Measurements from ENCODE around the gene TADA2B. TPM values are rescaled to one million over a fixed set of nuclear protein-coding genes. Genes with fewer than 3 reads are reported as not detected.

The TADA2B gene
- polyA plus RNA-seq, 2 of the 4 experiments (the other 2 are of a cell fraction), result 6.7 to 10.8 TPM

DNA sequence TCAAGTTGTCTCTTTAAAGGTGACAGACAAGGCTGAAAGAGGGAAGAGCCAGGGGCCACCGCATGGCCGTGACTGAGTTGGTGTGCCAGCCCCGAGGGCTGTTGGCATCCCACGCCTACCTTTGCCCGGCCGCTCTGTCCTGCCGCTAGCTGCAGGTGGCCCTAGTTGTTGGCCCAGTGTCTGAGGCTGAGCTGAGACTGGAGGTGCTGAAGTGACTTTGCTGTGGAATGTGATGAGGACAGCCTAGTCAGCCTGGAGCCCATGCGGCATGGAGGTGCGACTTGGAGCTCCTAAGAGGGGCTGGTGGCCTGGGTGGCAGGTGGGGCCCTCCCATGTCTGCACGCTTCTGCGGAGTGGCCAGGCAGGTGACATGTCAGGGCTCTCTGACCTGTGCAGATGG, 6.6 kb downstream of the TADA2B start:
- no peak for FAIRE-seq
- 95% methylated on average over 7 of the region's 11 CpGs for WGBS (ENCODE audit: missing lambda C conversion rate)

DNA sequence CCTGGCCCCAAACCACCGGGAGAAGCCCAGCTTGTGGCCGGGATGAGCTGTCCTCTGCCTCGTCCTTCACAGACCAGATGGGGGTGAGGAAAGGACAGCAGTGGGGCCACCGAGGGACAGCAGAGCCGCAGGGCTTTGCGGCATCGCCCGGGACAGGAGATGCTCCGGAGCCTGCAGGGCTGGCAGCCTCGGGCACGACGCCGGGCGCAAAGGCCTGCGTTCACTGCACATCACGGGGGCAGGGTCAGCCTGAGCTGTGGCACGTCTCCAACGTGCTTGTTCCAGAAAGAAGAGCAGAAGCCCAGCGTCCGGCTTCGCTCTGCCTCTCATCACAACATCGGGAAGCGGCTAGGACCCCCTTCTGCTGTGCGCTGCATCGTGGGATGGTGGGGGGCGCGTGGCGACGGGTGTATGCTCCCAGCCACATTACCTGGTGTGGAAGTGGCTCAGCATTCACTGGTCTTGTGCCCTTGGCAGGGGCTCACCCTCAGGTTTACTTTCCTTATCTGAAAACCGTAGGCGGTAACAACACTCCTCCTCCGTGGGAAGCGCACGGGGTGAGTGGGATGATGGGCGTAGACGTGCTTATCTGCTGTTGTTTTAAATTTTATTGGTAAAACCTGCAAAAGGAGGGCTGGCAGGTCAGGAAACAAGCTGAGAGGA, 7.4 kb downstream of the TADA2B start:
- 94% methylated on average over 26 of the region's 36 CpGs for WGBS (ENCODE audit: missing lambda C conversion rate)
- POLR2A ChIA-PET, result interaction anchor here (1.0 kb wide), 1 partner anchor 17 kb away, joined by 6 read pairs; the partner anchor contains the start of gene GRPEL1
- ATAC-seq (no peak), DNase-seq (ENCODE audit: low read depth in 1 of 2, low spot score in 1 of 2) (no peak), FAIRE-seq (no peak)
- Histone ChIP-seq H3K9me3 (no peaks in the 10 kb centered on the region), H3K4me2 (no peak overlapping the region), H3K4me3 (no peak overlapping the region), H3K4me1 (no peaks in the 10 kb centered on the region), H3K27ac (no peak overlapping the region)
- TF ChIP-seq HEYL (CRISPR knock-in tag; IDR thresholded peaks at IDR 0.05), result no peak
- TF ChIP-seq FOSB (CRISPR knock-in tag; IDR thresholded peaks at IDR 0.05), result no peak
- TF ChIP-seq CEBPB (IDR thresholded peaks at IDR 0.05), result no peak
- TF ChIP-seq PHF8 (IDR thresholded peaks at IDR 0.05; ENCODE audit: borderline replicate concordance, low read depth), result no peak
- no peak for TF ChIP-seq EHMT2 (IDR thresholded peaks at IDR 0.05; ENCODE audit: low read depth)
- TF ChIP-seq MYC (IDR thresholded peaks at IDR 0.05; ENCODE audit: borderline replicate concordance, low read length), result no peak
- no peak for TF ChIP-seq JUNB (IDR thresholded peaks at IDR 0.05)
- TF ChIP-seq MAZ (IDR thresholded peaks at IDR 0.05; ENCODE audit: borderline replicate concordance, low read depth, low read length), result no peak
- TF ChIP-seq ZFP36 (IDR thresholded peaks at IDR 0.05; ENCODE audit: borderline replicate concordance, partially characterized antibody), result no peak
- no peak for TF ChIP-seq GATA3 (IDR thresholded peaks at IDR 0.05; ENCODE audit: borderline replicate concordance)
- no peak for TF ChIP-seq KDM5A (IDR thresholded peaks at IDR 0.05)
- TF ChIP-seq, protein P1, sequence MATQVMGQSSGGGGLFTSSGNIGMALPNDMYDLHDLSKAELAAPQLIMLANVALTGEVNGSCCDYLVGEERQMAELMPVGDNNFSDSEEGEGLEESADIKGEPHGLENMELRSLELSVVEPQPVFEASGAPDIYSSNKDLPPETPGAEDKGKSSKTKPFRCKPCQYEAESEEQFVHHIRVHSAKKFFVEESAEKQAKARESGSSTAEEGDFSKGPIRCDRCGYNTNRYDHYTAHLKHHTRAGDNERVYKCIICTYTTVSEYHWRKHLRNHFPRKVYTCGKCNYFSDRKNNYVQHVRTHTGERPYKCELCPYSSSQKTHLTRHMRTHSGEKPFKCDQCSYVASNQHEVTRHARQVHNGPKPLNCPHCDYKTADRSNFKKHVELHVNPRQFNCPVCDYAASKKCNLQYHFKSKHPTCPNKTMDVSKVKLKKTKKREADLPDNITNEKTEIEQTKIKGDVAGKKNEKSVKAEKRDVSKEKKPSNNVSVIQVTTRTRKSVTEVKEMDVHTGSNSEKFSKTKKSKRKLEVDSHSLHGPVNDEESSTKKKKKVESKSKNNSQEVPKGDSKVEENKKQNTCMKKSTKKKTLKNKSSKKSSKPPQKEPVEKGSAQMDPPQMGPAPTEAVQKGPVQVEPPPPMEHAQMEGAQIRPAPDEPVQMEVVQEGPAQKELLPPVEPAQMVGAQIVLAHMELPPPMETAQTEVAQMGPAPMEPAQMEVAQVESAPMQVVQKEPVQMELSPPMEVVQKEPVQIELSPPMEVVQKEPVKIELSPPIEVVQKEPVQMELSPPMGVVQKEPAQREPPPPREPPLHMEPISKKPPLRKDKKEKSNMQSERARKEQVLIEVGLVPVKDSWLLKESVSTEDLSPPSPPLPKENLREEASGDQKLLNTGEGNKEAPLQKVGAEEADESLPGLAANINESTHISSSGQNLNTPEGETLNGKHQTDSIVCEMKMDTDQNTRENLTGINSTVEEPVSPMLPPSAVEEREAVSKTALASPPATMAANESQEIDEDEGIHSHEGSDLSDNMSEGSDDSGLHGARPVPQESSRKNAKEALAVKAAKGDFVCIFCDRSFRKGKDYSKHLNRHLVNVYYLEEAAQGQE (IDR thresholded peaks at IDR 0.05), result no peak
- CTCF ChIA-PET, result interaction anchor here (1.0 to 2.0 kb wide), 3 partner anchors 7 to 20 kb away, joined by 3 to 9 read pairs (median 4); partner anchors contain the start of gene TADA2B

More for the DNA sequence above, 6.6 kb downstream of the TADA2B start:
- Histone ChIP-seq H3K4me2 (no peak overlapping the region), H3K4me3 (no peak overlapping the region), H3K4me1 (peaks cover 4% of the 10 kb centered on the region; the same call in 1 of the 3 replicates), H3K27ac (no peak overlapping the region), H3K9me3 (no peaks in the 10 kb centered on the region)
- no peak for ATAC-seq
- DNase-seq (ENCODE audit: low read depth in 1 of 2, low spot score in 1 of 2), result no peak
- ChIA-PET CTCF (interaction anchor here (1.0 to 2.0 kb wide), 2 partner anchors 14 to 21 kb away, joined by 4 to 9 read pairs; no protein-coding TSS in a partner anchor), POLR2A (no interaction called here)
- no peak for TF ChIP-seq POLR2AphosphoS2 (conservative IDR thresholded peaks at IDR 0.05; ENCODE audit: low read length)
- TF ChIP-seq, protein P2, sequence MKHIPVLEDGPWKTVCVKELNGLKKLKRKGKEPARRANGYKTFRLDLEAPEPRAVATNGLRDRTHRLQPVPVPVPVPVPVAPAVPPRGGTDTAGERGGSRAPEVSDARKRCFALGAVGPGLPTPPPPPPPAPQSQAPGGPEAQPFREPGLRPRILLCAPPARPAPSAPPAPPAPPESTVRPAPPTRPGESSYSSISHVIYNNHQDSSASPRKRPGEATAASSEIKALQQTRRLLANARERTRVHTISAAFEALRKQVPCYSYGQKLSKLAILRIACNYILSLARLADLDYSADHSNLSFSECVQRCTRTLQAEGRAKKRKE (CRISPR knock-in tag; IDR thresholded peaks at IDR 0.05; ENCODE audit: low read depth), result no peak
- TF ChIP-seq CEBPB (IDR thresholded peaks at IDR 0.05), result no peak
- TF ChIP-seq CBX8 (IDR thresholded peaks at IDR 0.05), result no peak

DNA sequence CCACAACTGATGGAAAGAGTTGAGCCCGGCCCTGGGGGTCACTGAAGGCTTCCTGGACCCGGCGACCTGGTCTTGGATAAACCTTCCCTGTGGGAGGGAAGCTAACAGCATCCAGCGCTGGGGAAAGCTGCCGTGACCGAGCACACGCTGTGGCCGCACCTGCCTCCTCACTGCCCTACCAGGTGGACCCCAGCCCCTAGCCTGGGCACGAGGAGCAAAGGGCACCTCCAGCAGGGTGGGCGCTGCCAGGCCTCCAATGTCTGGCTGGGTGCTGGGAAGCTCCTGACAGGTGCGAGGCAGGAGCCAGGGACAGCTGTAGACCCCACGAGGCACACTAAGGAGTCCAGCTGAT, 7.9 kb downstream of the TADA2B start:
- 94% methylated on average over 12 of the region's 12 CpGs for whole genome bisulfite sequencing (ENCODE audit: missing lambda C conversion rate)
- Histone ChIP-seq H3K9me3 (no peaks in the 10 kb centered on the region), H3K27ac (no peak overlapping the region), H3K4me1 (no peaks in the 10 kb centered on the region), H3K4me3 (no peak overlapping the region), H3K4me2 (no peak overlapping the region)
- FAIRE-seq (no peak), DNase-seq (ENCODE audit: low read depth in 1 of 2, low spot score in 1 of 2) (no peak), ATAC-seq (no peak)
- ChIA-PET CTCF (interaction anchor here (1.4 kb wide), 1 partner anchor 8 kb away, joined by 3 read pairs; the partner anchor contains the start of gene TADA2B), POLR2A (interaction anchor here (1.0 kb wide), 1 partner anchor 17 kb away, joined by 6 read pairs; the partner anchor contains the start of gene GRPEL1)
- TF ChIP-seq, protein P3, sequence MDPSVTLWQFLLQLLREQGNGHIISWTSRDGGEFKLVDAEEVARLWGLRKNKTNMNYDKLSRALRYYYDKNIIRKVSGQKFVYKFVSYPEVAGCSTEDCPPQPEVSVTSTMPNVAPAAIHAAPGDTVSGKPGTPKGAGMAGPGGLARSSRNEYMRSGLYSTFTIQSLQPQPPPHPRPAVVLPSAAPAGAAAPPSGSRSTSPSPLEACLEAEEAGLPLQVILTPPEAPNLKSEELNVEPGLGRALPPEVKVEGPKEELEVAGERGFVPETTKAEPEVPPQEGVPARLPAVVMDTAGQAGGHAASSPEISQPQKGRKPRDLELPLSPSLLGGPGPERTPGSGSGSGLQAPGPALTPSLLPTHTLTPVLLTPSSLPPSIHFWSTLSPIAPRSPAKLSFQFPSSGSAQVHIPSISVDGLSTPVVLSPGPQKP (IDR thresholded peaks at IDR 0.05; ENCODE audit: low read depth, low read length), result no peak
- TF ChIP-seq TFCP2L1 (CRISPR knock-in tag; IDR thresholded peaks at IDR 0.05), result no peak
- TF ChIP-seq EHF (CRISPR knock-in tag; IDR thresholded peaks at IDR 0.05), result no peak
- no peak for TF ChIP-seq JUN (IDR thresholded peaks at IDR 0.05)
- TF ChIP-seq CBX2 (IDR thresholded peaks at IDR 0.05; ENCODE audit: borderline replicate concordance, low read depth), result no peak
- TF ChIP-seq, protein P2 (CRISPR knock-in tag; IDR thresholded peaks at IDR 0.05; ENCODE audit: low read depth), result no peak
- no peak for TF ChIP-seq FOSL2 (IDR thresholded peaks at IDR 0.05)
- TF ChIP-seq FOSL2 (CRISPR knock-in tag; IDR thresholded peaks at IDR 0.05), result no peak

All from A549 (cell line).